ENCODE results near the gene LAMA3.

The LAMA3 gene

GRCh38 chr18:23968638-23969604, 279.7 kb downstream of the LAMA3 start:
- no peak for DNase-seq (ENCODE audit: low read depth in 3 of 3)

- DNase-seq (ENCODE audit: low read depth in 3 of 3) = no peak
Observed at GRCh38 chr18:23969664-23970063, 280.4 kb downstream of the LAMA3 start.

GRCh38 chr18:23970161-23971096, 281.2 kb downstream of the LAMA3 start:
- peak in 1 of 3 experiments; percentile 57 for DNase-seq (ENCODE audit: low read depth in 3 of 3)

GRCh38 chr18:23971097-23971440, 281.8 kb downstream of the LAMA3 start:
- no peak for DNase-seq (ENCODE audit: low read depth in 3 of 3)

GRCh38 chr18:23971666-23972230, 282.5 kb downstream of the LAMA3 start:
- no peak for DNase-seq (ENCODE audit: low read depth in 3 of 3)

- DNase-seq (ENCODE audit: low read depth in 3 of 3) = no peak
Observed at GRCh38 chr18:23972453-23972852, 283.2 kb downstream of the LAMA3 start.

- no peak for DNase-seq (ENCODE audit: low read depth in 3 of 3)
Observed at GRCh38 chr18:23977103-23977502, 287.9 kb downstream of the LAMA3 start.

- no peak for DNase-seq (ENCODE audit: low read depth in 3 of 3)
Observed at GRCh38 chr18:23977719-23978483, 288.6 kb downstream of the LAMA3 start.

- DNase-seq (ENCODE audit: low read depth in 3 of 3) = no peak
Observed at GRCh38 chr18:23981369-23981980, 292.2 kb downstream of the LAMA3 start.

- DNase-seq (ENCODE audit: low read depth in 3 of 3) = no peak
Observed at GRCh38 chr18:23982155-23983079, 293.2 kb downstream of the LAMA3 start.

- DNase-seq (ENCODE audit: low read depth in 3 of 3) = no peak
Observed at GRCh38 chr18:23983112-23983511, 293.9 kb downstream of the LAMA3 start.

- DNase-seq (ENCODE audit: low read depth in 3 of 3) = no peak
Observed at GRCh38 chr18:23986600-23987359, 297.5 kb downstream of the LAMA3 start.

- DNase-seq (ENCODE audit: low read depth in 3 of 3) = no peak
Observed at GRCh38 chr18:23990474-23991410, 301.5 kb downstream of the LAMA3 start.

GRCh38 chr18:23992089-23992940, 303.1 kb downstream of the LAMA3 start:
- no peak for DNase-seq (ENCODE audit: low read depth in 3 of 3)

- DNase-seq (ENCODE audit: low read depth in 3 of 3) = no peak
Observed at GRCh38 chr18:23992941-23993280, 303.7 kb downstream of the LAMA3 start.

GRCh38 chr18:23994361-23994902, 305.2 kb downstream of the LAMA3 start:
- DNase-seq (ENCODE audit: low read depth in 3 of 3) = no peak

GRCh38 chr18:23995180-23995579, 305.9 kb downstream of the LAMA3 start:
- DNase-seq (ENCODE audit: low read depth in 3 of 3) = no peak
